Suprapubic skin (tissue), 3 donors: Measurements from ENCODE around the gene LRRIQ1.

Source experiments
- CTCF ChIP-seq, 2 donors: fragments of 200-600 bp in 1 of 2; fragments of 450-650 bp in 1 of 2; sonication (generic) in 1 of 2; IDR thresholded peaks; one replicate each; pipeline ENCODE4 v1.5.1; 2016 to 2019; ENCODE audit warnings: antibody characterized with exemption in 2 of 2, mild to moderate bottlenecking in 1 of 2, moderate library complexity in 1 of 2
- POLR2A ChIP-seq, 2 donors: fragments of 450-650 bp; IDR thresholded peaks; one replicate each; pipeline ENCODE4 v1.6.1; 2017; ENCODE audit warnings: antibody characterized with exemption in 2 of 2, mild to moderate bottlenecking in 2 of 2, moderate library complexity in 2 of 2

- no peak for TF ChIP-seq POLR2A (IDR thresholded peaks at IDR 0.05)
- no peak for TF ChIP-seq CTCF (IDR thresholded peaks at IDR 0.05)
These were observed 189.3 kb downstream of the LRRIQ1 start for GRCh38 chr12:85225501-85225900.
